Keratinocyte (primary cell): Measurements from ENCODE around the gene BUD23. TPM values are rescaled to one million over a fixed set of nuclear protein-coding genes. Genes with fewer than 3 reads are reported as not detected.
A peak's percentile ranks its signal among the peaks of the same experiment; 100 is the strongest.

Source experiments
- DNase-seq: peaks from one replicate; pipeline ENCODE4 v3.0.0-alpha.2; 2011; ENCODE audit warnings: low read depth, missing footprints, low spot score
- FAIRE-seq: peaks from 2 replicates; lab custom pipeline; 2011; peaks lifted over from hg19 to GRCh38; lab: Jason Lieb, UNC
- H2AFZ ChIP-seq: 2 replicates; pipeline ENCODE4 v1.6.0; 2012; ENCODE audit warnings: low read length, control low read depth, inconsistent platforms; ENCODE audit not compliant: control insufficient read depth
- H3K27ac ChIP-seq: 2 replicates; pipeline ENCODE4 v1.5.1; 2011; ENCODE audit warnings: low read length; ENCODE audit not compliant: control insufficient read depth, insufficient read depth
- H3K27me3 ChIP-seq: 3 replicates; pipeline ENCODE4 v1.6.0; 2011; ENCODE audit warnings: low read length; ENCODE audit not compliant: control insufficient read depth, insufficient read depth; ENCODE audit errors: extremely low read depth
- H3K36me3 ChIP-seq, 2 experiments: 2 replicates in 1 of 2; 3 replicates in 1 of 2; pipeline ENCODE4 v1.5.1; 2011; ENCODE audit warnings: low read length in 2 of 2, mild to moderate bottlenecking in 1 of 2; ENCODE audit not compliant: control insufficient read depth in 2 of 2, insufficient read depth in 2 of 2; ENCODE audit errors: extremely low read depth in 1 of 2
- H3K4me1 ChIP-seq: 3 replicates; pipeline ENCODE4 v1.5.1; 2011; ENCODE audit warnings: low read length; ENCODE audit not compliant: control insufficient read depth, insufficient read depth; ENCODE audit errors: extremely low read depth
- H3K4me2 ChIP-seq: 3 replicates; pipeline ENCODE4 v1.6.0; 2011; ENCODE audit warnings: low read depth, low read length; ENCODE audit not compliant: control insufficient read depth, insufficient read depth; ENCODE audit errors: extremely low read depth
- H3K4me3 ChIP-seq, 3 experiments: fragments of 200-600 bp in 1 of 3; sonication (generic) in 1 of 3; 2 replicates in 2 of 3; 3 replicates in 1 of 3; pipeline ENCODE4 v1.5.1; 2011 to 2016; ENCODE audit warnings: low read length in 3 of 3, mild to moderate bottlenecking in 3 of 3, control low read depth in 2 of 3, inconsistent platforms in 1 of 3, low read depth in 1 of 3, mixed read lengths in 1 of 3, mixed run types in 1 of 3, moderate library complexity in 1 of 3; ENCODE audit not compliant: control insufficient read depth in 2 of 3, insufficient read depth in 2 of 3; ENCODE audit errors: extremely low read depth in 1 of 3
- H3K79me2 ChIP-seq: 2 replicates; pipeline ENCODE4 v1.6.0; 2012; ENCODE audit warnings: low read length; ENCODE audit not compliant: control insufficient read depth, insufficient read depth
- H3K9ac ChIP-seq: 3 replicates; pipeline ENCODE4 v1.6.0; 2011; ENCODE audit warnings: low read length; ENCODE audit not compliant: control insufficient read depth, insufficient read depth; ENCODE audit errors: extremely low read depth
- H3K9me1 ChIP-seq: 3 replicates; pipeline ENCODE4 v1.6.0; 2011; ENCODE audit warnings: low read length; ENCODE audit not compliant: control insufficient read depth, insufficient read depth; ENCODE audit errors: extremely low read depth
- H3K9me3 ChIP-seq: 2 replicates; pipeline ENCODE4 v1.5.1; 2012; ENCODE audit warnings: low read depth, low read length; ENCODE audit not compliant: control insufficient read depth
- H4K20me1 ChIP-seq: 3 replicates; pipeline ENCODE4 v1.6.0; 2011; ENCODE audit warnings: low read length; ENCODE audit not compliant: control insufficient read depth, insufficient read depth; ENCODE audit errors: extremely low read depth
- CTCF ChIP-seq, 3 experiments: IDR thresholded peaks in 1 of 3; conservative IDR thresholded peaks in 1 of 3; optimal IDR thresholded peaks in 1 of 3; 2 replicates in 2 of 3; 3 replicates in 1 of 3; pipeline versions ENCODE3 to v1.5.1; 2011; ENCODE audit warnings: low read length in 3 of 3, mild to moderate bottlenecking in 3 of 3, moderate library complexity in 2 of 3, control low read depth in 1 of 3, inconsistent platforms in 1 of 3; ENCODE audit not compliant: insufficient read depth in 2 of 3; ENCODE audit errors: extremely low read depth in 1 of 3
- EZH2 ChIP-seq: IDR thresholded peaks from one replicate; pipeline ENCODE4 v1.6.1; 2012; ENCODE audit warnings: inconsistent platforms, mild to moderate bottlenecking, low read length, moderate library complexity
- dilution Hi-C: fragments of 300-500 bp; cut with MboI; formaldehyde crosslinking; loops from one replicate; pipeline ENCODE4 v1.7.0; 2020; ENCODE audit warnings: low sequenced_read_pairs; ENCODE audit not compliant: extremely low pct_ligation_motif_present
- polyA plus RNA-seq, 5 experiments: library from polyadenylated mRNA; depleted of rRNA in 3 of 5; stranded (reverse) in 3 of 5; stranded (forward) in 1 of 5; unstranded in 1 of 5; fragments of >200 nt; gene quantifications; 1 replicate in 1 of 5; 2 replicates in 3 of 5; 3 replicates in 1 of 5; pipeline versions ENCODE4 v1.2.1 to v1.2.3, GENCODE V29; 2011 to 2012; ENCODE audit warnings: missing spikeins in 2 of 5, low read depth in 1 of 5, low replicate concordance in 1 of 5

BUD23 gene
- polyA plus RNA-seq, 1 donor (not counting 4 experiments of a cell fraction or from before 2014, with no cell fraction given), result 72.0 TPM

- DNase-seq, result no peak
- dilution Hi-C loops, result no loop called here
- Histone ChIP-seq H3K79me2 (no peaks in the 10 kb centered on the region), H3K9me3 (peaks cover 2% of the 10 kb centered on the region), H3K4me3 (no peak overlapping the region), H3K9me1 (no peaks in the 10 kb centered on the region), H3K27ac (no peak overlapping the region), H4K20me1 (peaks cover 3% of the 10 kb centered on the region), H2AFZ (no peak overlapping the region), H3K4me1 (peaks cover 2% of the 10 kb centered on the region), H3K4me2 (no peak overlapping the region), H3K36me3 (no peaks in the 10 kb centered on the region), H3K9ac (no peak overlapping the region), H3K27me3 (peaks cover 8% of the 10 kb centered on the region)
- no peak for FAIRE-seq
- TF ChIP-seq CTCF (optimal IDR thresholded peaks at IDR 0.05 in 1 of 3, IDR thresholded peaks at IDR 0.05 in 1 of 3, conservative IDR thresholded peaks at IDR 0.05 in 1 of 3; ENCODE audit: extremely low read depth in 1 of 3, insufficient read depth in 2 of 3, low read length in 3 of 3) (no peak), EZH2 (no peak)
These were observed 20.4 kb upstream of the BUD23 start for GRCh38 chr7:73663033-73663432.

- Histone ChIP-seq H3K4me2 (peak within 1 kb of the TSS; percentile 66), H3K36me3 (no peaks in the 10 kb centered on the region), H4K20me1 (peaks cover 3% of the 10 kb centered on the region), H3K27ac (no peak within 1 kb of the TSS), H3K79me2 (no peaks in the 10 kb centered on the region), H2AFZ (peak within 1 kb of the TSS; percentile 59), H3K27me3 (peaks cover 8% of the 10 kb centered on the region), H3K9me1 (no peaks in the 10 kb centered on the region), H3K9me3 (peaks cover 2% of the 10 kb centered on the region), H3K4me3 (peak within 1 kb of the TSS; percentile 42 to 71 (median 59)), H3K4me1 (peaks cover 7% of the 10 kb centered on the region), H3K9ac (peak within 1 kb of the TSS; percentile 65)
- dilution Hi-C loops, result no loop called here
- TF ChIP-seq EZH2 (no peak), CTCF (optimal IDR thresholded peaks at IDR 0.05 in 1 of 3, IDR thresholded peaks at IDR 0.05 in 1 of 3, conservative IDR thresholded peaks at IDR 0.05 in 1 of 3; ENCODE audit: extremely low read depth in 1 of 3, insufficient read depth in 2 of 3, low read length in 3 of 3) (peak in 2 of 3 experiments; percentile 66 to 77)
- DNase-seq (no peak), FAIRE-seq (no peak)
These were observed 15.9 kb upstream of the BUD23 start, which contains the start of gene VPS37D for GRCh38 chr7:73667344-73668102. Gene VPS37D, plus strand, starts transcription at chr7:73667831. Its CDS starts 128 bp downstream, at chr7:73667959.
